ENCODE measurements around the gene KIF5A.
"Not testable (repeated sequence)": the region's sequence is repeated elsewhere in the genome, so short reads cannot be mapped to it uniquely, and the experiment has no call there.

Gene KIF5A

DNA sequence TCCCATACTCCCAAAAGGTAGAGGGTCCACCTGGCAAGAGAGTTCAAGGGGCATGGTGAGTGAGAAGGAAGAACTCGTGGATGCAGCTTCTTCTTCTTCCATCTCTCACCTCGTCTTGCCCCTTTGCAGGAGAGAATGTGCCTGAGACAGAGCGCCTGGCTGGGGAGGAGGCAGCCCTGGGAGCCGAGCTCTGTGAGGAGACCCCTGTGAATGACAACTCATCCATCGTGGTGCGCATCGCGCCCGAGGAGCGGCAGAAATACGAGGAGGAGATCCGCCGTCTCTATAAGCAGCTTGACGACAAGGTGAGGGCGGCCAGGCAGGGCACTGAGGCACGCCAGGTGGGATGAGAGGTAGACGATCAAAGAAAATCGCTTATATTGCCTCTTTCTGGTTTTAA lies 20.0 kb downstream of the KIF5A start:
- TF ChIP-seq, protein P1, sequence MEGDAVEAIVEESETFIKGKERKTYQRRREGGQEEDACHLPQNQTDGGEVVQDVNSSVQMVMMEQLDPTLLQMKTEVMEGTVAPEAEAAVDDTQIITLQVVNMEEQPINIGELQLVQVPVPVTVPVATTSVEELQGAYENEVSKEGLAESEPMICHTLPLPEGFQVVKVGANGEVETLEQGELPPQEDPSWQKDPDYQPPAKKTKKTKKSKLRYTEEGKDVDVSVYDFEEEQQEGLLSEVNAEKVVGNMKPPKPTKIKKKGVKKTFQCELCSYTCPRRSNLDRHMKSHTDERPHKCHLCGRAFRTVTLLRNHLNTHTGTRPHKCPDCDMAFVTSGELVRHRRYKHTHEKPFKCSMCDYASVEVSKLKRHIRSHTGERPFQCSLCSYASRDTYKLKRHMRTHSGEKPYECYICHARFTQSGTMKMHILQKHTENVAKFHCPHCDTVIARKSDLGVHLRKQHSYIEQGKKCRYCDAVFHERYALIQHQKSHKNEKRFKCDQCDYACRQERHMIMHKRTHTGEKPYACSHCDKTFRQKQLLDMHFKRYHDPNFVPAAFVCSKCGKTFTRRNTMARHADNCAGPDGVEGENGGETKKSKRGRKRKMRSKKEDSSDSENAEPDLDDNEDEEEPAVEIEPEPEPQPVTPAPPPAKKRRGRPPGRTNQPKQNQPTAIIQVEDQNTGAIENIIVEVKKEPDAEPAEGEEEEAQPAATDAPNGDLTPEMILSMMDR (IDR thresholded peaks at IDR 0.05; ENCODE audit: borderline replicate concordance, control extremely low read depth, extremely low read depth, insufficient read depth, missing control alignments) = no peak
- DNase-seq (ENCODE audit: low spot score) = no peak
- in situ Hi-C loops (cut with MboI; ENCODE audit: low sequenced_read_pairs, unreplicated experiment) = no loop called here

DNA sequence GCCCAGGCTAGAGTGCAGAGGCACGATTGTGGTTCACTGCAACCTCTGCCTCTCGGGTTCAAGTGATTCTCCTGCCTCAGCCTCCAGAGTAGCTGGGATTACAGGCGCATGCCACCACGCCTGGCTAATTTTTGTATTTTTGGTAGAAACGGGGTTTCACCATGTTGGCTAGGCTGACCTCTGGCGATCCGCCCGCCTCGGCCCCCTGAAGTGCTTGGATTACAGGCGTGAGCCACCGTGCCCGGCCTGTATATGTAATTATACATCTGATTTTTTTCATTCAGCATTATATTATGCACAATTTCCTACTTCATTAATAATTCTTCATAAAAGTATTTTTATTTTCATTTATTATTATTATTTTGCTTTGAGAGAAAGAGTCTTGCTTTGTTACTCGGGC lies 20.6 kb downstream of the KIF5A start:
- DNase-seq (ENCODE audit: low spot score); in situ Hi-C loops (cut with MboI; ENCODE audit: low sequenced_read_pairs, unreplicated experiment): not testable (repeated sequence)

DNA sequence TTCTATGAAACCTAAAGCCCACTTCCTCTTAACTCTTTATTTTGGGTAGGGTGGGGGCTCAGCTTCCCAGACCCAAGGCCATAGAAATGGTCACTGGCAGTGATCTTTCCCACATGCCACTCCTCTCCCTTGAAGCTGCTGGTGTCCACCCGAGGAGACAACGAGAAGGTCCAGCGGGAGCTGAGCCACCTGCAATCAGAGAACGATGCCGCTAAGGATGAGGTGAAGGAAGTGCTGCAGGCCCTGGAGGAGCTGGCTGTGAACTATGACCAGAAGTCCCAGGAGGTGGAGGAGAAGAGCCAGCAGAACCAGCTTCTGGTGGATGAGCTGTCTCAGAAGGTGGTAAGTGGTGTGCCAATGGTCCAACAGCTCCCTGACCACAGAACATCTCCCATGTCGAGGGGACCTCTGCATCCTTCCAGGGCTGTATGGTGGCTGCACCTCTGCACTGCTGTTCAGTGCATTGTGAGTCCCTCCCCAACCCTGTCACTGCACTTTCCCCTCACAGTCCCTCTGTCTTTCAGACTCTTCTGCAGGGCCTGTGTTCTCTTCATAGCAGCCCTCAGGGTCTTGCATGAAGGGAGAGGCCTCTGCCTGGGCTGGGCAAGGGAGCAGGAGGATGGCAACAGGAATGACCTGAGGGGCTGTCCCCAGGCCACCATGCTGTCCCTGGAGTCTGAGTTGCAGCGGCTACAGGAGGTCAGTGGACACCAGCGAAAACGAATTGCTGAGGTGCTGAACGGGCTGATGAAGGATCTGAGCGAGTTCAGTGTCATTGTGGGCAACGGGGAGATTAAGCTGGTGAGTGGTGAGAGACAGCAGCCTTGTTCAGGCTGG lies 22.3 kb downstream of the KIF5A start:
- no peak for DNase-seq (ENCODE audit: low spot score)
- TF ChIP-seq, protein P1 (IDR thresholded peaks at IDR 0.05; ENCODE audit: borderline replicate concordance, control extremely low read depth, extremely low read depth, insufficient read depth, missing control alignments) = no peak
- in situ Hi-C loops (cut with MboI; ENCODE audit: low sequenced_read_pairs, unreplicated experiment) = no loop called here

DNA sequence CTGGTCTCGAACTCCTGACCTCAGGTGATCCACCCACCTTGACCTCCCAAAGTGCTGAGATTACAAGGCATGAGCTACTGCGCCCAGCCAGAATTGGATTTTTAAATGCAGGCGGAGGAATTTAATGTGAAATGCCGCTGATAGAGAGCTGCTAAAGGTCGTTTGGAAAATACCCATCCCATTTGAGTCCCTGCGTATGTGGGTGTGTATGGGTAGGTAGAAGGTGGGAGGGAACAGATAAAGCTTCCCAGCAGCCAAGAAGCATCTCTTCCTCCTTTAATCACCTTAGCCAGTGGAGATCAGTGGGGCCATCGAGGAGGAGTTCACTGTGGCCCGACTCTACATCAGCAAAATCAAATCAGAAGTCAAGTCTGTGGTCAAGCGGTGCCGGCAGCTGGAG lies 25.0 kb downstream of the KIF5A start:
- DNase-seq (ENCODE audit: low spot score) = no peak
- TF ChIP-seq, protein P1 (IDR thresholded peaks at IDR 0.05; ENCODE audit: borderline replicate concordance, control extremely low read depth, extremely low read depth, insufficient read depth, missing control alignments) = no peak
- in situ Hi-C loops (cut with MboI; ENCODE audit: low sequenced_read_pairs, unreplicated experiment) = no loop called here

DNA sequence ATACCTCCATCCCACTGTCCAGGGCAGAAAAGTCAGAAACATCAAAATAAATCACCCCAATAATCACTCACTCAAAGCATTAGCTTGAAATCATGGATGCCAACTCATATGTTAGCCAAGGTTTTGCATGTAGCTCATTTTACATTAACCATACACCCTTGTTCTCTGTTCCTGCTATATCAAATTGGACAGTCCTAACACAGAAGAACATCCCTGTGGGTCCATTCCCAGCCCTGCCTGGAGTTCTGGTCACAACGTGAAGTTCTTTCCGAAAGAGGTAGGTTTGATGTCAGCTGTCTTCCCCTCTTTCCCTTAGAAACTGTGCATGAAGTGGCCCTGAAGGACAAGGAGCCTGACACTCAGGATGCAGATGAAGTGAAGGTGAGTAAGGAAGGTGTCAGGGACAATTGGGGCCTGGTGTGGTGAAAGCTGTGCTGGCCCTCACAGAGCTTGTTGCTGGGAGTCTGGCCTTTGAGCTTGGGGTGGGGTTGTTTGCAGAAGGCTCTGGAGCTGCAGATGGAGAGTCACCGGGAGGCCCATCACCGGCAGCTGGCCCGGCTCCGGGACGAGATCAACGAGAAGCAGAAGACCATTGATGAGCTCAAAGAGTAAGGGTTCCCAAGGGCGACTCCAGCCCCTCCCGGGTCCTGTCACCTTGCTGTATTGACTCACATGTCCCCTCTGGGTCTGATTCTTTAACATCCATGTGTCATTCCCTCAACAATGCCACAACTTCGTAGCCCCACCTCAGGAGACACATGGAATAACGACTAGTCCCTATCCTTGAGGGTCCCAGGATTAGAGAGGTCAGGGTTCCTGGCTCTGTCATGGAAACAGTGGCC lies 26.1 kb downstream of the KIF5A start:
- TF ChIP-seq, protein P1 (IDR thresholded peaks at IDR 0.05; ENCODE audit: borderline replicate concordance, control extremely low read depth, extremely low read depth, insufficient read depth, missing control alignments) = no peak
- in situ Hi-C loops (cut with MboI; ENCODE audit: low sequenced_read_pairs, unreplicated experiment) = no loop called here
- no peak for DNase-seq (ENCODE audit: low spot score)

DNA sequence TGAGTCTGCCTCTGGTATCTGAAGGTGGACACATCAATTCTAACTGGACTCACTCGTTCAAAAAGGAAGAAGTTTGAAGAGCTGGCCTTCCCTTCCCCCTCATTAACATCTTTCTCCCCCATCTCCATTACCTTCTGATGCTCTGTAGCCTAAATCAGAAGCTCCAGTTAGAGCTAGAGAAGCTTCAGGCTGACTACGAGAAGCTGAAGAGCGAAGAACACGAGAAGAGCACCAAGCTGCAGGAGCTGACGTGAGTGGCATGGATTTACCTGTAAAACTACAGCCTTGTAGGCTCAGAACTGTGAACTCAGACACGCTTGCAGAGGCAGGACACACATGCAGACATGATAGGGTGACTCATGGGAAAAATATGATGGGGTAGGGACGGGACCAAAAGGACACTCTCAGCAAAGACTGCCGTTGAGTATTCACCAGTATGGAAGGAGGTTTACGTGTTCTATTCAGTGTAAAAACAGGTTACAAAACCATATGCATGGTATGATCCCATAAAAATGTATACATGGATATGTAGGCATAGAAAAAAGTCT lies 26.8 kb downstream of the KIF5A start:
- TF ChIP-seq, protein P1 (IDR thresholded peaks at IDR 0.05; ENCODE audit: borderline replicate concordance, control extremely low read depth, extremely low read depth, insufficient read depth, missing control alignments) = no peak
- no peak for DNase-seq (ENCODE audit: low spot score)
- in situ Hi-C loops (cut with MboI; ENCODE audit: low sequenced_read_pairs, unreplicated experiment) = no loop called here
